MCF 10A (cell line): ENCODE results near the gene IL15RA. TPM values are rescaled to one million over a fixed set of nuclear protein-coding genes. Genes with fewer than 3 reads are reported as not detected.

Source experiments
- BruUV-seq: library from RNA; stranded (reverse); fragments of 400-500 nt; replicated peaks from 2 replicates; lab custom pipeline; 2021; lab: Mats Ljungman, UMichigan
- CTCF ChIA-PET: fragments of 300-600 bp; sonication (Branson Sonifier 250); formaldehyde crosslinking; extraction: SDS; loops from one replicate; lab custom pipeline; 2021; ENCODE audit warnings: antibody characterized with exemption, inconsistent platforms; lab: Yijun Ruan, JAX
- POLR2A ChIA-PET: fragments of 300-600, 350-650 bp; sonication (Branson Sonifier 250); formaldehyde crosslinking; extraction: SDS; loops from one replicate; lab custom pipeline; 2020; ENCODE audit warnings: antibody characterized with exemption, inconsistent platforms; lab: Yijun Ruan, JAX
- DNase-seq: peaks from one replicate; pipeline ENCODE4 v3.0.0-alpha.2; 2018; ENCODE audit not compliant: unreplicated experiment
- H3K27ac Mint-ChIP-seq: one replicate; pipeline ENCODE4 v1.8.0; 2022; ENCODE audit warnings: mild to moderate bottlenecking, low read depth, mixed read lengths; ENCODE audit not compliant: unreplicated experiment
- H3K27me3 Mint-ChIP-seq: one replicate; pipeline ENCODE4 v1.8.0; 2022; ENCODE audit warnings: mixed read lengths; ENCODE audit not compliant: insufficient read depth, unreplicated experiment
- H3K36me3 Mint-ChIP-seq: one replicate; pipeline ENCODE4 v1.8.0; 2022; ENCODE audit warnings: mild to moderate bottlenecking, moderate library complexity, mixed read lengths; ENCODE audit not compliant: insufficient read depth, unreplicated experiment
- H3K4me1 Mint-ChIP-seq: one replicate; pipeline ENCODE4 v1.8.0; 2022; ENCODE audit warnings: mixed read lengths; ENCODE audit not compliant: insufficient read depth, unreplicated experiment
- H3K4me3 Mint-ChIP-seq: one replicate; pipeline ENCODE4 v1.8.0; 2022; ENCODE audit warnings: mild to moderate bottlenecking, moderate library complexity, mixed read lengths; ENCODE audit not compliant: unreplicated experiment
- H3K9me3 Mint-ChIP-seq: one replicate; pipeline ENCODE4 v1.8.0; 2022; ENCODE audit warnings: mixed read lengths; ENCODE audit not compliant: unreplicated experiment
- intact Hi-C: fragments of 100-400 bp; cut with micrococcal nuclease; formaldehyde crosslinking; loops from 2 replicates; pipeline ENCODE4 v1.14.1; 2022
- total RNA-seq: library from RNA; stranded (reverse); gene quantifications from 2 replicates; pipeline ENCODE4 v1.2.3, GENCODE V29; 2022
- TF ChIP-seq, protein P1 (sequence below): fragments of 200-600 bp; IDR thresholded peaks from one replicate; pipeline ENCODE4 v1.8.0; 2022; ENCODE audit warnings: antibody characterized with exemption, mild to moderate bottlenecking; ENCODE audit not compliant: unreplicated experiment

The IL15RA gene
- total RNA-seq, 1 experiment from 2014 or later, result 6.0 TPM

DNA sequence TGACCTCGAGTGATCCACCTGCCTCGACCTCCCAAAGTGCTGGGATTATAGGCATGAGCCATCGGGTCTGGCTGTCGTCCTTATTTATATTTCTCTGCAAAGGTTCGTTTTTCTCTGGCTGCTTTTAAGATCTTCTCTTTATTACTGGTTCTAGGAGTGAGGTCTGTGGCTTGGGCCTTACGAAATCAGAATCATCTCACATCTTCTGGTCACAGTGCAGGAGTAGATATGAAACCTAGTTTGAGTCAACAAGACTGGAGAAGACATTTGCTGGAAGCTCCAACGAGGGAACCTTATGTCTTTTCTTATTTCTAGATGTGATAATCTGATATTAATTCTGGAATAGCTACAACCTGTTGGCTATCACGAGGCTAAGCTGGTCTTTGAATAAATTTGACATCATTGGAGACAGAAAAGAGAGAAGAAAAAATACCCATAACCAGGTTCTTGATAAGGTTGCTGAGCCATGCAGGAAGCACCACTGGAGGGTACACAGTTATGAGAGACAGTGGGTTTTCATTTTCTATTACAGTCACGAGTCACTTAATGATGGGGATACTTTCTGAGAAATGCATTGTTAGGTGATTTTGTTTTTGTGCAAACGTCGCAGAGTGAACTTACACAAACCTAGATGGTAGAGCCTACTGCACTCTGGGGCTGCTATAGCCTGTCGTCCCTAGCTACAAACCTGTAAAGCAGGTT lies 25.6 kb upstream of the IL15RA start:
- CTCF ChIA-PET, result interaction anchor here (0.6 kb wide), 1 partner anchor 50 kb away, joined by 3 read pairs; no protein-coding TSS in a partner anchor

DNA sequence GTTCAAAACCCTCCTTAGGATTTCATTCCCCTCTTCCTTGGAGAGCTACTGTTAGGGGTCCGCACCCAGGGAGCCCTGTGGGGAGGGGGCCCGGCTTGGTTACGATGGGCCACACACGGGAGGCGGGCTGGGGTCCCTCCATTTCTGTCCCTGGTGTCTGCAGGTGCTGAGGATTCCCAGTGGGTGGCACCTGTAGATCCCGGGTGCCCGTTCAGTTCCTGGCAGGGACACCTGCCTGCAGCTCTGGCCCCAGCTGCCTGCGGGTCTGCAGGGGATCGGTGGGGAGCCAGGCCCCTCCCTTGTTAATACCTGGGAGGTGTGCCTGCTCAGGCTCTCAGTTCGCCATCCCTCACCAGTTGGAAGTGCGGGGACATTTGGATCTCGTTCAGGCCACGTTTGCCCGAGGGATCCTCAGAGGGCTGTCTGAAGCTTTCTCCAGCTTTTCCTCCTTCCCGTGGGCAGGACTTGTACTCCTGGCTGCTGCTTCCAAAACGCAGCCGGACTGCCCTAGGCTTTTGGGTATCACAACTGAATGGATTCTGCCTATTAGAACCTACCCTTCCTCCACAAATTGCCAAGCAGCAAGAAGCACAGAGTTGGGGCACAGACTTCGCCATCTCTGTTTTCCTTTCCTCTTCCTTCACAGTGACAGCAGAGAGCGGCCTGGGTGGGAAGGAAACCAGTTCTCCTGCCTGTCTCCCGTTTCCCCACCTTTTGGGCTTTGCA lies 22.3 kb upstream of the IL15RA start:
- H3K27ac Mint-ChIP-seq, result no peak overlapping the region
- no peaks in the 10 kb centered on the region for H3K9me3 Mint-ChIP-seq
- CTCF ChIA-PET, result no interaction called here
- H3K36me3 Mint-ChIP-seq, result no peaks in the 10 kb centered on the region
- POLR2A ChIA-PET, result no interaction called here
- no TSS peak for BruUV-seq
- no peaks in the 10 kb centered on the region for H3K4me1 Mint-ChIP-seq
- TF ChIP-seq, protein P1, sequence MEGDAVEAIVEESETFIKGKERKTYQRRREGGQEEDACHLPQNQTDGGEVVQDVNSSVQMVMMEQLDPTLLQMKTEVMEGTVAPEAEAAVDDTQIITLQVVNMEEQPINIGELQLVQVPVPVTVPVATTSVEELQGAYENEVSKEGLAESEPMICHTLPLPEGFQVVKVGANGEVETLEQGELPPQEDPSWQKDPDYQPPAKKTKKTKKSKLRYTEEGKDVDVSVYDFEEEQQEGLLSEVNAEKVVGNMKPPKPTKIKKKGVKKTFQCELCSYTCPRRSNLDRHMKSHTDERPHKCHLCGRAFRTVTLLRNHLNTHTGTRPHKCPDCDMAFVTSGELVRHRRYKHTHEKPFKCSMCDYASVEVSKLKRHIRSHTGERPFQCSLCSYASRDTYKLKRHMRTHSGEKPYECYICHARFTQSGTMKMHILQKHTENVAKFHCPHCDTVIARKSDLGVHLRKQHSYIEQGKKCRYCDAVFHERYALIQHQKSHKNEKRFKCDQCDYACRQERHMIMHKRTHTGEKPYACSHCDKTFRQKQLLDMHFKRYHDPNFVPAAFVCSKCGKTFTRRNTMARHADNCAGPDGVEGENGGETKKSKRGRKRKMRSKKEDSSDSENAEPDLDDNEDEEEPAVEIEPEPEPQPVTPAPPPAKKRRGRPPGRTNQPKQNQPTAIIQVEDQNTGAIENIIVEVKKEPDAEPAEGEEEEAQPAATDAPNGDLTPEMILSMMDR, result no peak
- DNase-seq, result no peak
- no peak overlapping the region for H3K4me3 Mint-ChIP-seq
- intact Hi-C loops, result no loop called here
- H3K27me3 Mint-ChIP-seq, result peaks cover 65% of the 10 kb centered on the region

More for the DNA sequence above, 25.6 kb upstream of the IL15RA start:
- POLR2A ChIA-PET, result interaction anchor here (0.6 kb wide), 1 partner anchor 807 kb away, joined by 5 read pairs; no protein-coding TSS in a partner anchor
- TF ChIP-seq, protein P1, result no peak
- no peak for DNase-seq
- no peak overlapping the region for H3K27ac Mint-ChIP-seq
- no peaks in the 10 kb centered on the region for H3K36me3 Mint-ChIP-seq
- H3K27me3 Mint-ChIP-seq, result peaks cover 82% of the 10 kb centered on the region
- H3K9me3 Mint-ChIP-seq, result no peaks in the 10 kb centered on the region
- no peaks in the 10 kb centered on the region for H3K4me1 Mint-ChIP-seq
- no TSS peak for BruUV-seq
- intact Hi-C loops, result no loop called here
- no peak overlapping the region for H3K4me3 Mint-ChIP-seq

DNA sequence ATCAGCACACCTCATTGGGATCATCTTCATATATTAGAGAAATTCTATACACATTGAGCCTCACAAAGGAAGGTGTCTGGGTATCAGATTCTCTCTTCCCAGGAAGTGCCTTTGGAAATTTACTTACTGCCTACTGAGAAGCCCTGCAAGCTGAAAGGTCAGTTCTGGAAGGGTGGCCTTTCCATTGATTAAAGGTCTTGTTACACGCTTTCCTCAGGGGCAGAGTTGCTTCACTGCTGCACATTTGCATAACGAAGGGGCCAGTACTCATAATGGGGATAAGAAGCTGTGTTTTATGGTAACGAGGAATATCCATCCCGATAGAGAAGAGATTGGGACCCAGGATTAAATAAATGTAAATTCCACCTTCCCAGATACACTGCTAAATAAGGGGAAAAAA lies 19.4 kb upstream of the IL15RA start:
- DNase-seq, result no peak
- intact Hi-C loops, result no loop called here
- Mint-ChIP-seq H3K36me3 (no peaks in the 10 kb centered on the region), H3K4me3 (no peak overlapping the region), H3K9me3 (peaks cover 10% of the 10 kb centered on the region), H3K27ac (no peak overlapping the region), H3K27me3 (peaks cover 42% of the 10 kb centered on the region), H3K4me1 (no peaks in the 10 kb centered on the region)
- CTCF ChIA-PET, result no interaction called here
- POLR2A ChIA-PET, result no interaction called here
- BruUV-seq, result no TSS peak
- TF ChIP-seq, protein P1, result no peak

DNA sequence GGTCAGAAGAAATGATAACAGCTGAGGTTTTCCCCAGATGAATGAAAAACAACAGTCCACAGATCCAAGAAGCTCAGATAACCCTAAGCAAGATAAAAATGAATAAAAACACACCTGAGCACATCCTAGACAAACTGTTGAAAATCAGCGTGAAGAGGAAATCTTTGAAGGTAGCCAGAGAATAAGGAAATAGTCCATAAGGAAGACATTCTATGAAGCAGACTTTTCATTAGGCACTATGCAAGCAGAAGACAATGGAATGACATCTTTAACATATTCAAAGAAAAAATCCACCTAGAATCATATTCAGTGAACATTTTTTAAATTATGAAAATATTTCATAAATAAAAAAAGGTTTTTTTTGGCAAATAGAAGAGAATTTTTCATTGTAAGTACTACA lies 15.1 kb upstream of the IL15RA start:
- CTCF ChIA-PET, result no interaction called here
- H3K27ac Mint-ChIP-seq, result no peak overlapping the region
- BruUV-seq, result no TSS peak

More for the DNA sequence above, 15.1 kb upstream of the IL15RA start:
- H3K4me1 Mint-ChIP-seq, result no peaks in the 10 kb centered on the region
- peaks cover 10% of the 10 kb centered on the region for H3K9me3 Mint-ChIP-seq
- H3K36me3 Mint-ChIP-seq, result no peaks in the 10 kb centered on the region
- peaks cover 4% of the 10 kb centered on the region for H3K27me3 Mint-ChIP-seq
- intact Hi-C loops, result no loop called here
- DNase-seq, result no peak
- H3K4me3 Mint-ChIP-seq, result no peak overlapping the region
- TF ChIP-seq, protein P1, result no peak
- POLR2A ChIA-PET, result no interaction called here
